Activated CD8-positive, alpha-beta T cell treated with anti-CD3 and anti-CD28 coated beads for 36 hours (primary cell): ENCODE results near the gene ADCK1. TPM values are rescaled to one million over a fixed set of nuclear protein-coding genes. Genes with fewer than 3 reads are reported as not detected.
"Not testable (repeated sequence)": the region's sequence is repeated elsewhere in the genome, so short reads cannot be mapped to it uniquely, and the experiment has no call there.

Source experiments
- ATAC-seq: fragments of 200-7000 bp; cut with Tn5 transposase; one replicate; pipeline ENCODE4 v1.10.0; 2021; ENCODE audit warnings: mild to moderate bottlenecking, moderate library complexity
- CTCF ChIA-PET: fragments of 350-600 bp; sonication (Branson Sonifier 250); formaldehyde crosslinking; loops from one replicate; lab custom pipeline; 2021; ENCODE audit warnings: antibody characterized with exemption; lab: Charles Lee
- POLR2A ChIA-PET: fragments of 350-600 bp; sonication (Branson Sonifier 250); formaldehyde crosslinking; loops from one replicate; lab custom pipeline; 2021; ENCODE audit warnings: antibody characterized with exemption; lab: Charles Lee
- DNase-seq: peaks from one replicate; pipeline ENCODE4 v3.0.0-alpha.2; 2020
- H3K27ac Mint-ChIP-seq: one replicate; pipeline ENCODE4 v1.8.0; 2021; ENCODE audit warnings: mild to moderate bottlenecking, mixed read lengths
- H3K27me3 Mint-ChIP-seq: one replicate; pipeline ENCODE4 v1.8.0; 2021; ENCODE audit warnings: mixed read lengths
- H3K36me3 Mint-ChIP-seq: one replicate; pipeline ENCODE4 v1.8.0; 2021; ENCODE audit warnings: low read depth, mixed read lengths
- H3K4me1 Mint-ChIP-seq: one replicate; pipeline ENCODE4 v1.8.0; 2021; ENCODE audit warnings: low read depth, mixed read lengths
- H3K4me3 Mint-ChIP-seq: one replicate; pipeline ENCODE4 v1.8.0; 2021; ENCODE audit warnings: mild to moderate bottlenecking, moderate library complexity, mixed read lengths
- H3K9me3 Mint-ChIP-seq: one replicate; pipeline ENCODE4 v1.8.0; 2021; ENCODE audit warnings: mixed read lengths
- intact Hi-C: fragments of 100-400 bp; cut with micrococcal nuclease; formaldehyde crosslinking; loops from one replicate; pipeline ENCODE4 v1.10.0; 2022
- total RNA-seq, 2 experiments: library from RNA; stranded (reverse); gene quantifications; one replicate each; pipeline ENCODE4 v1.2.3, GENCODE V29; 2021
- TF ChIP-seq, protein P1 (sequence below): fragments of 200-600 bp; IDR thresholded peaks from one replicate; pipeline ENCODE4 v1.8.0; 2022; ENCODE audit warnings: antibody characterized with exemption, mild to moderate bottlenecking

Gene ADCK1
- total RNA-seq, 2 experiments from 2014 or later: 5.2 to 5.6 TPM

DNA sequence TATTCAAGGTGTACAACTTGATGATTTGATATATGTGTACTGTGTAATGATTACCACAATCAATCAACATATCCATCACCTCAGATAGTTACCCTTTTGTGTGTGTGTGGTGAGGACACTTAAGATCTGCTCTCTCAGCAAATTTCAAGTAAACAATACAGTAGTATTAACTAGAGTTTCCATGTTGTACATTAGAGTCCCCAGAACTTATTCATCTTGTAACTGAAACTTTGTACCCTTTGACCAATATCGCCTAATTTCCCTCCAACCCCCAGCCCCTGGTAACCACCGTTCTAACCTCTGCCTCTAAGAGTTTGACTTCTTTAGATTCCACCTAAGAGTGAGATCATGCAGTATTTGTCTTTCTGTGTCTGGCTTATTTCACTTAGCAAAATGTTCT lies 12.1 kb downstream of the ADCK1 start:
- Mint-ChIP-seq H3K36me3 (no peaks in the 10 kb centered on the region), H3K9me3 (no peaks in the 10 kb centered on the region), H3K27ac (no peak overlapping the region), H3K4me3 (no peak overlapping the region), H3K4me1 (peaks cover 4% of the 10 kb centered on the region), H3K27me3 (no peaks in the 10 kb centered on the region)
- DNase-seq (no peak), ATAC-seq (no peak)
- TF ChIP-seq, protein P1, sequence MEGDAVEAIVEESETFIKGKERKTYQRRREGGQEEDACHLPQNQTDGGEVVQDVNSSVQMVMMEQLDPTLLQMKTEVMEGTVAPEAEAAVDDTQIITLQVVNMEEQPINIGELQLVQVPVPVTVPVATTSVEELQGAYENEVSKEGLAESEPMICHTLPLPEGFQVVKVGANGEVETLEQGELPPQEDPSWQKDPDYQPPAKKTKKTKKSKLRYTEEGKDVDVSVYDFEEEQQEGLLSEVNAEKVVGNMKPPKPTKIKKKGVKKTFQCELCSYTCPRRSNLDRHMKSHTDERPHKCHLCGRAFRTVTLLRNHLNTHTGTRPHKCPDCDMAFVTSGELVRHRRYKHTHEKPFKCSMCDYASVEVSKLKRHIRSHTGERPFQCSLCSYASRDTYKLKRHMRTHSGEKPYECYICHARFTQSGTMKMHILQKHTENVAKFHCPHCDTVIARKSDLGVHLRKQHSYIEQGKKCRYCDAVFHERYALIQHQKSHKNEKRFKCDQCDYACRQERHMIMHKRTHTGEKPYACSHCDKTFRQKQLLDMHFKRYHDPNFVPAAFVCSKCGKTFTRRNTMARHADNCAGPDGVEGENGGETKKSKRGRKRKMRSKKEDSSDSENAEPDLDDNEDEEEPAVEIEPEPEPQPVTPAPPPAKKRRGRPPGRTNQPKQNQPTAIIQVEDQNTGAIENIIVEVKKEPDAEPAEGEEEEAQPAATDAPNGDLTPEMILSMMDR: no peak
- POLR2A ChIA-PET: no interaction called here
- intact Hi-C loops: no loop called here
- CTCF ChIA-PET: no interaction called here

DNA sequence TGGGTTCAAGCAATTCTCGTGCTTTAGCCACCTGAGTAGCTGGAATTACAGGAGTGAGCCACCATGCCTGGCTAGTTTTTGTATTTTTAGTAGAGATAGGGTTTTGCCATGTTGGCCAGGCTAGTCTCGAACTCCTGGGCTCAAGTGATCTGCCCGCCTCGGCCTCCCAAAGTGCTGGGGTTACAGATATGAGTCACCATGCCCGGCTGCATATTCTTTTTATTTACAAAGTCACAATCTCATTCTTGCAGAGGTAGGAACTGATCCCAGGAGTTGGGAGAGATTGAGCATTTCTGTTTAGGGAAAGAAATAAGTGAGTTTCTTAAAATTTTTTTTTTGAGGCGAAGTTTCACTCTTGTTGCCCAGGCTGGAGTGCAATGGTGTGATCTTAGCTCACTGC lies 12.8 kb downstream of the ADCK1 start:
- not testable (repeated sequence) for H3K27ac Mint-ChIP-seq

DNA sequence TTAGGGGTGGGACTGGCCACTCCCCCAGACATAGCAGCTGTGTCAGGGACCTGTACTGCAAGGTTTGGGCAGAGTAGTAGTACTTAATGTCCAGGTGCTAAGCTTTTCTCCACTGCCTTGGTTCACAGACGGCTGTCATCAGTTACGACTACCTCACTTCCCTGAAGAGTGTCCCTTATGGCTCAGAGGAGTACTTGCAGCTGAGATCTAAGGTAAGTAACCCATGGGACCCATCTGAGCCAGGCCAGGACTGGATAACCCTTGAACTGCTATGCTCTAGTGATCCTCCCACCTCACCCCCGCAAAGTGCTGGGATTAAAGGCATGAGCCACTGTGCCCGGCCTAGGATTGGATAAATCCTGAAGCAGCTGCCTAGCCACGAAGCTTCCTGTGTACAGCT lies 22.4 kb downstream of the ADCK1 start:
- no peak overlapping the region for H3K27ac Mint-ChIP-seq
- H3K9me3 Mint-ChIP-seq: no peaks in the 10 kb centered on the region
- DNase-seq: no peak
- H3K27me3 Mint-ChIP-seq: no peaks in the 10 kb centered on the region
- CTCF ChIA-PET: no interaction called here
- H3K36me3 Mint-ChIP-seq: peaks cover 8% of the 10 kb centered on the region
- no peaks in the 10 kb centered on the region for H3K4me1 Mint-ChIP-seq
- POLR2A ChIA-PET: no interaction called here
- H3K4me3 Mint-ChIP-seq: no peak overlapping the region
- no peak for ATAC-seq
- intact Hi-C loops: no loop called here
- TF ChIP-seq, protein P1: no peak

More for the DNA sequence above, 12.8 kb downstream of the ADCK1 start:
- H3K4me3 Mint-ChIP-seq, CTCF ChIA-PET, DNase-seq, POLR2A ChIA-PET, H3K4me1 Mint-ChIP-seq, ATAC-seq, intact Hi-C loops, H3K9me3 Mint-ChIP-seq, H3K27me3 Mint-ChIP-seq, H3K36me3 Mint-ChIP-seq: not testable (repeated sequence)

DNA sequence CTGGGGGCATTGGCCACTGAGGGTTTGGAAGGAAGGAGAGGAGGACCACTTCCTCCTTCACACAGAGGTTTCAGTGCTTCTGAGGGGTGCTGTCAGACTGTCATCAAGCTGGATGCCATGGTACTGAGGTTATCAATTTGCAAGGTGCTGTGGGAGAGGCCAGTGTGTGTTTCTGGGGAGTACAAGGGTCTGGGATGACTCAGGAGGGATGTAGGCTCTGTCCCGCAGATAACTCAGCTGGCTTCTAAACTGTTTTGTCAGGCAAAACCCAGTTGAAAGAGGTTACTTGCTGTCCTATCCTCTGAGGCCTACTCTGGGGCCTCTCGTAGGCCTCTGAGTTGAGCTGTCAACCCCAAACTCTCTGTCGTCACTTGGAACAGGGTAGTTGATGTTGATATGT lies 22.8 kb downstream of the ADCK1 start:
- no peaks in the 10 kb centered on the region for H3K4me1 Mint-ChIP-seq
- DNase-seq (no peak), ATAC-seq (no peak)
- TF ChIP-seq, protein P1: no peak
- H3K4me3 Mint-ChIP-seq: no peak overlapping the region
- H3K36me3 Mint-ChIP-seq: peaks cover 8% of the 10 kb centered on the region
- no peaks in the 10 kb centered on the region for H3K27me3 Mint-ChIP-seq
- H3K27ac Mint-ChIP-seq: no peak overlapping the region
- ChIA-PET CTCF (no interaction called here), POLR2A (no interaction called here)
- intact Hi-C loops: no loop called here
- no peaks in the 10 kb centered on the region for H3K9me3 Mint-ChIP-seq

DNA sequence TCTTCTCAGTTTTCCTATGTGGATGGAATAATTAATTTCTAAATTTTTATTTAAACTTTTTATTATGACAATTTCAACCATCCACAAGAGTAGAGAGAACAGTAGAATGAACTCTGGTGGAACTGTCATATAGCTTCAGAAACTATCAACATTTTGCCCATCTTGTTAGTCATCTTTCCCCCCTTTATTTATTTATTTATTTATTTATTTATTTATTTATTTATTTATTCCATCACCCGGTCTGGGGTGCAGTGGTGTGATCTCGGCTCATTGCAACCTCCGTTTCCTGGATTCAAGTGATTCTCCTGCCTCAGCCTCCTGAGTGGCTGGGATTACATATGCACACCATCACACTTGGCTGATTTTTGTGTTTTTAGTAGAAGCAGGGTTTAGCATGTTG lies 23.5 kb downstream of the ADCK1 start:
- TF ChIP-seq, protein P1: no peak
- DNase-seq (no peak), ATAC-seq (no peak)
- H3K4me1 Mint-ChIP-seq: no peaks in the 10 kb centered on the region
- no peaks in the 10 kb centered on the region for H3K27me3 Mint-ChIP-seq
- CTCF ChIA-PET: no interaction called here
- H3K36me3 Mint-ChIP-seq: peaks cover 8% of the 10 kb centered on the region
- intact Hi-C loops: no loop called here
- no peaks in the 10 kb centered on the region for H3K9me3 Mint-ChIP-seq
- no peak overlapping the region for H3K4me3 Mint-ChIP-seq
- no peak overlapping the region for H3K27ac Mint-ChIP-seq
- POLR2A ChIA-PET: no interaction called here
